Measurements from ENCODE around the gene CCDC146.
"Not testable (repeated sequence)": the region's sequence is repeated elsewhere in the genome, so short reads cannot be mapped to it uniquely, and the experiment has no call there.

CCDC146 gene

GRCh38 chr7:77331938-77332695 lies 209.7 kb downstream of the CCDC146 start:
- no peak for DNase-seq

DNA sequence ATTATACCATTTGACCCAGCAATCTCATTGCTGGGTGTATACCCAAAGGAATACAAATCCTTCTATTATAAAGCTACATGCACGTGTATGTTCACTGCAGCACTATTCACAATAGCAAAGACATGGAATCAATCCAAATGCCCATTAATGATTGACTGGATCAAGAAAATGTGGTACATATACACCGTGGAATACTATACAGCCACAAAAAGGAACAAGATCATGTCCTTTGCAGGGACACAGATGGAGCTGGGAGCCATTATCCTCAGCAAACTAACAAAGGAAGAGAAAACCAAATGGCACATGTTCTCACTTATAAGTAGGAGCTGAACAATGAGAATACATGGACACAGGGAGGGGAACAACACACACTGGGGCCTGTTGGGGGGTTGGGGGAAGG lies 211.6 kb downstream of the CCDC146 start:
- DNase-seq = not testable (repeated sequence)

- DNase-seq = no peak
These were observed 213.2 kb downstream of the CCDC146 start for GRCh38 chr7:77335581-77335980.

GRCh38 chr7:77337456-77337990 lies 215.1 kb downstream of the CCDC146 start:
- no peak for DNase-seq

DNA sequence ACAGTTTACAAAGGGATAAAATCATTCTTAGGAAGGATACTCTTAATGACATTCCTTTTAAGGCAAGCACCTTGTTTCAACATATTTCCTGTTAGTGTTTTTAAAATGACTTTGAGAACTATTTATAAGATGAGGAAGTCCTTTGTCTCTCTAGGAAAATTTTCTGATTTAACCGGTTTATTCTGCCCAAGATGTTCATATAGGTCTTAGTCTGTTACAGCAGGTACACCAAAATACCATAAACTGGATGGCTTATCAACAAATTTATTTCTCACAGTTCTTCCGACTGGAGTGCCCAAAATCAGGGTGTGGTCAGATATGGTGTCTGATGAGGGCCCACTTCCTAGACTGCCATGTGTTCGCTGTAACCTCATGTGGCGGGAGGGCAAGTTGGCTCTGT lies 215.8 kb downstream of the CCDC146 start:
- DNase-seq = no peak

- no peak for DNase-seq
These were observed 216.6 kb downstream of the CCDC146 start for GRCh38 chr7:77338883-77339629.

DNA sequence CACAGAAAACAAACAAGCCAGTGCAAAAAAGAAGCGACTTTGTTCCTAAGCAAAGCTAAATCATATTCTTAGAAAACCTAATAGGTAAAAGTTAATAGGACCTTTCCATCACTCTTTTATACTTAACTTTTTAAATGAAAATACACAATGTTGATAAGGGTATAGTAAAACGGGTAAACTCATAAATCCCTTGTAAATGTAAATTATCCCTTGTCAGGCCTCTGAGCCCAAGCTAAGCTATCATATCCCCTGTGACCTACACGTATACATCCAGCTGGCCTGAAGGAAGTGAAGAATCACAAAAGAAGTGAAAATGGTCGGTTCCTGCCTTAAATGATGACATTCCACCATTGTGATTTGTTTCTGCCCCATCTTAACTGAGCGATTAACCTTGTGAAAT lies 217.3 kb downstream of the CCDC146 start:
- no peak for DNase-seq

All from activated naive CD4-positive, alpha-beta T cell (primary cell).